Suprapubic skin (tissue), 4 donors: ENCODE measurements around the gene STX11.

ENCODE experiments used
- CTCF ChIP-seq, 2 donors: fragments of 200-600 bp in 1 of 2; fragments of 450-650 bp in 1 of 2; sonication (generic) in 1 of 2; IDR thresholded peaks; one replicate each; pipeline ENCODE4 v1.5.1; 2016 to 2019; ENCODE audit warnings: antibody characterized with exemption in 2 of 2, mild to moderate bottlenecking in 1 of 2, moderate library complexity in 1 of 2
- EP300 ChIP-seq: sonication (generic); formaldehyde crosslinking; IDR thresholded peaks from one replicate; pipeline ENCODE4 v1.6.1; 2017; ENCODE audit warnings: antibody characterized with exemption
- POLR2A ChIP-seq, 2 donors: fragments of 450-650 bp; IDR thresholded peaks; one replicate each; pipeline ENCODE4 v1.6.1; 2017; ENCODE audit warnings: antibody characterized with exemption in 2 of 2, mild to moderate bottlenecking in 2 of 2, moderate library complexity in 2 of 2
- POLR2AphosphoS5 ChIP-seq, 3 donors: sonication (generic); formaldehyde crosslinking; IDR thresholded peaks; one replicate each; pipeline ENCODE4 v1.6.1; 2017; ENCODE audit warnings: antibody characterized with exemption in 3 of 3

GRCh38 chr6:144104488-144104887 is 45.8 kb upstream of the STX11 start:
- TF ChIP-seq POLR2A (IDR thresholded peaks at IDR 0.05) (no peak), CTCF (IDR thresholded peaks at IDR 0.05) (no peak), EP300 (no peak), POLR2AphosphoS5 (IDR thresholded peaks at IDR 0.05) (no peak)
